Stomach smooth muscle (tissue), 2 donors: ENCODE results near the gene TRIM54.

Experiments
- H3K27ac ChIP-seq: one replicate; pipeline ENCODE4 v1.7.0; 2013; ENCODE audit warnings: mild to moderate bottlenecking, low read length, inconsistent platforms
- H3K27me3 ChIP-seq, 2 donors: one replicate each; pipeline ENCODE4 v1.7.0; 2013; ENCODE audit warnings: low read length in 2 of 2; ENCODE audit not compliant: insufficient read depth in 2 of 2, control insufficient read depth in 1 of 2
- H3K36me3 ChIP-seq, 2 donors: one replicate each; pipeline ENCODE4 v1.7.0; 2013; ENCODE audit warnings: low read length in 2 of 2; ENCODE audit not compliant: control insufficient read depth in 2 of 2, insufficient read depth in 2 of 2
- H3K4me1 ChIP-seq: one replicate; pipeline ENCODE4 v1.7.0; 2013; ENCODE audit warnings: low read length; ENCODE audit not compliant: control insufficient read depth, insufficient read depth
- H3K4me3 ChIP-seq, 2 donors: one replicate each; pipeline ENCODE4 v1.7.0; 2013; ENCODE audit warnings: low read length in 2 of 2
- H3K9ac ChIP-seq, 2 donors: one replicate each; pipeline ENCODE4 v1.7.0; 2013; ENCODE audit warnings: low read length in 2 of 2, mild to moderate bottlenecking in 1 of 2
- H3K9me3 ChIP-seq, 2 donors: one replicate each; pipeline ENCODE4 v1.7.0; 2013; ENCODE audit warnings: low read length in 2 of 2; ENCODE audit not compliant: control insufficient read depth in 2 of 2
- donor health status: healthy.
- donor health status: Pancreatic carcinoma.

The TRIM54 gene

GRCh38 chr2:27304488-27305240 is 22.4 kb downstream of the TRIM54 start:
- Histone ChIP-seq H3K27me3 (peaks cover 39% of the 10 kb centered on the region in 2 donors), H3K9ac (no peak overlapping the region), H3K36me3 (peaks cover 3 to 4% of the 10 kb centered on the region in 2 donors), H3K9me3 (no peaks in the 10 kb centered on the region), H3K4me1 (peaks cover 19% of the 10 kb centered on the region), H3K27ac (no peak overlapping the region), H3K4me3 (no peak overlapping the region)

GRCh38 chr2:27305516-27305915 is 23.3 kb downstream of the TRIM54 start:
- Histone ChIP-seq H3K9me3 (no peaks in the 10 kb centered on the region), H3K36me3 (peaks cover 6% of the 10 kb centered on the region in 2 donors), H3K27me3 (peaks cover 39 to 41% of the 10 kb centered on the region in 2 donors), H3K9ac (no peak overlapping the region), H3K4me1 (peaks cover 19% of the 10 kb centered on the region), H3K27ac (no peak overlapping the region), H3K4me3 (no peak overlapping the region)

- Histone ChIP-seq H3K4me3 (peak overlapping the region in 1 of 2 donors; percentile 22), H3K36me3 (peaks cover 6% of the 10 kb centered on the region in 2 donors), H3K9me3 (no peaks in the 10 kb centered on the region), H3K27ac (no peak overlapping the region), H3K9ac (no peak overlapping the region), H3K27me3 (peaks cover 39 to 41% of the 10 kb centered on the region in 2 donors), H3K4me1 (peaks cover 19% of the 10 kb centered on the region)
Measured at GRCh38 chr2:27306136-27306535, 23.9 kb downstream of the TRIM54 start.

DNA sequence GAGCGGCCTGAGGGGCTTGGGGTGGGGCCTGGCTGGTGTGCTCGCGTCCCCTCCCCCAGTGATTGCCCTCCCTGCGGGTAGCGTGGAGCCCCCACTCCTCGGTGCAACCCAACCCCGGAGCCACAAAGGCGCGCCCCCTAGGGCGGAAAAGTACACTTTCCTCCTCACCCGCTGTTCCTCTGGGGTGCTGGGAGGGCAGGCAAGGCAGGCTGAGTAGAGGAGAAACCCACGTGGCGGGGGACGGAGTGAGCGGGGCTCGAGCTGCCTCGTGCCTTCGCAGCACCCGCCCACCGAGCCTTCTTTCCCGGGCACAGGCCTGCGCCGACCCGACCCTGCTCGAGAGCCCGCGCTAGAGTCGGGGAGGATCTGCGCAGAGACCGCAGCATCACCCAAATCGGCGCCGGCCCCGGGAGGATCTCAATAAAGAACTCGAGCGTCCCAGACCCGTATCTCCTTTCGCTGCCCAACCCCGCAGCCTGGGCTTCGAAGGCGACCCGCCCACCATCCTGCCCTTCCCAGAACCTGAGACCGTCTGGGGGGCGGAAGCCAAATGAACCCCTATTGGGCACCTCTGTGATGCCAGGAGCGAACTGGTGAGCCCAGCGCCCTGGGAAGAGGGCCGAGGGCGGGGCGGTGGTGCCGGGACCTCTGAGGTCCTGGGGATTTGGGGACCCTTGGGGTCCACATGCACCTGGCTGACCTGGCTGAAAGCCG is 24.5 kb downstream of the TRIM54 start:
- peaks cover 9 to 11% of the 10 kb centered on the region in 2 donors for H3K36me3 ChIP-seq
- no peak overlapping the region for H3K9ac ChIP-seq
- H3K4me1 ChIP-seq: peaks cover 19% of the 10 kb centered on the region
- peaks cover 39 to 41% of the 10 kb centered on the region in 2 donors for H3K27me3 ChIP-seq
- H3K27ac ChIP-seq: no peak overlapping the region
- H3K9me3 ChIP-seq: no peaks in the 10 kb centered on the region
- peak overlapping the region in 1 of 2 donors; percentile 22 for H3K4me3 ChIP-seq

GRCh38 chr2:27307287-27307544 is 25.0 kb downstream of the TRIM54 start:
- H3K4me3 ChIP-seq: no peak overlapping the region
- no peak overlapping the region for H3K9ac ChIP-seq
- H3K4me1 ChIP-seq: peaks cover 19% of the 10 kb centered on the region
- H3K27ac ChIP-seq: no peak overlapping the region
- peaks cover 39 to 41% of the 10 kb centered on the region in 2 donors for H3K27me3 ChIP-seq
- peaks cover 9 to 14% of the 10 kb centered on the region in 2 donors for H3K36me3 ChIP-seq
- H3K9me3 ChIP-seq: no peaks in the 10 kb centered on the region

DNA sequence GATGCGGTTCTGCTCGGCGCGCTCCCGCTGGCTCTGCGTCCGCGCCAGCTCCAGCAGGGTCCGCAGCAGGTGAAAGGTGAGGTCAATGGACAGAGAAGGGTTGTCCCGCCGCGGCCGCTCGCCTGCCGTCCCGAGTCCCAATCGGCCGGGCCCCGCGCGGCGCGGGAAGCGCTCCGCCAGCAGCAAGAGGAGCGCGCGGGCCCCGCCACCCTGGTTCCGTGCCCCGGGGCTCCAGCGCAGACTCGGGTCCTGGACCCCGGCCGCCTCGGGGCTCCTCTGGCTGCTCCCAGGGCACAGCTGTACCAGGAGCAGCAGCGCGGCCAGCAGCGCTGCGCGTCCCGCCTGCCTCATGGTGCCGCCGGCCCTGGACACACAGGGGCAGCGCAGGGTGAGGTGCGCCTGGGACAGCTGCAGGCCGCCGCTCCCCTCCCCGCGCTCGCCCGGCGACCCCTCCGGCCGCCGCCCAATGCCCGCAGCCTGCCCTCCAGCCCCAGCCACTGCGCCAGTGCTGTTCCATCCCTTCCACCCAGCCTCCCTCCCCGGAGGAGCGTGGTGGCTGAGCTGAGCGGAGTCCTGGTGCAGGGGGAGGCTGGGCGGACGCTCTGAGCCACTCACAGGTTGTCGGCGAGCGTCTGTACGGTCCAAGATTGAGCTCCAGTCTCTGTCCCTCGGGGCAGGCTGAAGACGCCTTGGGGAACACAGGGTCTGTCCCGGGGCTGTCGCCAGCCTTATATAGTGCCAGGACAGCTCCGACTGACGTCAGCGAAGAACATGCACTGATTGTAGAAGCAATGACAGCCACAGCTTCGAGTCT is 25.5 kb downstream of the TRIM54 start:
- Histone ChIP-seq H3K27me3 (peaks cover 39 to 41% of the 10 kb centered on the region in 2 donors), H3K4me1 (peaks cover 19% of the 10 kb centered on the region), H3K9me3 (no peaks in the 10 kb centered on the region), H3K27ac (no peak overlapping the region), H3K36me3 (peaks cover 9 to 16% of the 10 kb centered on the region in 2 donors), H3K4me3 (peak overlapping the region in 1 of 2 donors; percentile 40), H3K9ac (no peak overlapping the region)

DNA sequence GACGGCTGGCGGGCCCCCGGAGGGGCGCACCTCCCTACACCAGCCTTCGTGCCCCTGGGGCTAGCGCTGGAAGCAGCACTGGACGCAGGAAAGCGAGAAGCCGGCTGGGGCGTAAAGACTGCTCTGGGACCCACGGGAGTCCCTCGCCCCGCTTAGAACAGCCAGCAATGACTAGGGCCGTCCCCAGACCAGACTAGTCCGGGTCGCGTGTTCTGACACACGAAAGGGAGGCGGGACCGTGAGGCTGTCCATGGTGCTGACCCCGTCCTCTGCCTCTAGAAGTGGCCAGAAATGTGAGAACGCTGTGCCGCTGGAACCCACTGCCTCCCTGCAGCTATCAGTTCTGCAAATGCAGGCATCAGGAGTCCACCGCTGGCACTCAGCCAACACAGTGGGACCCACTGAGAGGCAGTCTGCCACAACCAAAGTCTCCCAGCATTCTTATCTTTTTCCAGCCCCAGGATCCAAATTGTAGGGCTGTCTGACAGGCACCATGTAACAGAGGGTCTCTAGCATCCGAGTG is 26.2 kb downstream of the TRIM54 start, which contains the start of gene UCN:
UCN (minus strand) TSS at position 87 of the 523 bp plus-strand sequence. CDS start 550 bp downstream, outside the sequence.
- no peak within 1 kb of the TSS for H3K27ac ChIP-seq
- H3K4me1 ChIP-seq: peaks cover 19% of the 10 kb centered on the region
- H3K9ac ChIP-seq: no peak within 1 kb of the TSS
- peaks cover 39 to 41% of the 10 kb centered on the region in 2 donors for H3K27me3 ChIP-seq
- H3K36me3 ChIP-seq: peaks cover 9 to 16% of the 10 kb centered on the region in 2 donors
- H3K4me3 ChIP-seq: peak within 1 kb of the TSS in 1 of 2 donors; percentile 40
- H3K9me3 ChIP-seq: no peaks in the 10 kb centered on the region

DNA sequence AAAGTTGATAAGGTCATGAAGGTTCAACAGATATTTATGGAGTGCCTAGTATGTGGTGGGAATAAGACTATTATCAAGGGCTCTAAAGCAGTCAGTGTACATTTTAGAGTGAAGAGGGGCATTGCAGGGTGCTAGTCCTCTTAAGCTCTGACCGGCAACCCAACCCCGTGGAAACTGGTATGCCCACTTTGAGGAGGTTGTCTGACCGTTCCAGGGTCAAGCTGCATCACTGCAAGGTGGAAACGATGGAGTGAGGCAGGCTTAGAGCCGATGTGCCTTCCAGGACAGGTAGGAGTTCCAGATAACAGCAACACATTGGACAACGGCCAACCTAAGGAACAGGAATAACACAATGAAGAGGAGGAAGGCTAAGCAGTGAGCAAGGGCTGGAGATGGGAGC is 27.4 kb downstream of the TRIM54 start:
- Histone ChIP-seq H3K36me3 (peaks cover 9 to 16% of the 10 kb centered on the region in 2 donors), H3K9ac (no peak overlapping the region), H3K9me3 (no peaks in the 10 kb centered on the region), H3K4me3 (no peak overlapping the region), H3K27me3 (peaks cover 38% of the 10 kb centered on the region in 2 donors), H3K4me1 (peaks cover 19% of the 10 kb centered on the region), H3K27ac (no peak overlapping the region)

DNA sequence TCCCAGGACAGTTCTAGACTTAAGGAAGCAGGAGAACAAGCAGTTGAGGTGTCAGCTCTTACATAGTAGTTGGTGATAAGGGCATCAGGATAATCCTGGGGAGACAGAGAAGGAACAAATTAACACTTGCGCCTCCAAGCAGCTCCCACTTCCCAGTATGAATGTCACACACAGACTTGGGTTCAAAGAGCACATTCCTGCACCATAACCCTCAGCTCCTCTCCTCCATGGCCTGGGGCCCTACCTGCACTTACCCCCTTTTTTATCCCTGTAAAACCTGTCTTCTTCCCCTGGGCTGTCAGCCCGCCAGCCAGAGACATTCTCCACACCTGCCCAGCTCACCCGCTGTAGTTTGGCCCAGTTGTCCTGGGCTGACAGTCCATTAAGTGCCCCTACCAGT is 29.9 kb downstream of the TRIM54 start:
- Histone ChIP-seq H3K4me1 (peaks cover 12% of the 10 kb centered on the region), H3K9me3 (no peaks in the 10 kb centered on the region), H3K36me3 (peaks cover 9 to 16% of the 10 kb centered on the region in 2 donors), H3K9ac (no peak overlapping the region), H3K4me3 (no peak overlapping the region), H3K27ac (no peak overlapping the region), H3K27me3 (peaks cover 16% of the 10 kb centered on the region in 2 donors)

- Histone ChIP-seq H3K4me3 (no peak overlapping the region), H3K9ac (no peak overlapping the region), H3K9me3 (no peaks in the 10 kb centered on the region), H3K36me3 (peaks cover 9 to 14% of the 10 kb centered on the region in 2 donors), H3K27me3 (peaks cover 0 to 3% of the 10 kb centered on the region in 2 donors), H3K4me1 (no peaks in the 10 kb centered on the region), H3K27ac (no peak overlapping the region)
Measured at GRCh38 chr2:27313882-27314645, 31.8 kb downstream of the TRIM54 start.
